Neural crest cell (in vitro differentiated cells): ENCODE data around the gene CEBPZ. TPM values are rescaled to one million over a fixed set of nuclear protein-coding genes. Genes with fewer than 3 reads are reported as not detected.

Experiments
- DNase-seq: peaks from one replicate; pipeline ENCODE4 v3.0.0; 2021; ENCODE audit warnings: low read depth, mixed read lengths, low spot score
- H3K27ac Mint-ChIP-seq: one replicate; pipeline ENCODE4 v1.8.0; 2021; ENCODE audit warnings: mild to moderate bottlenecking, mixed read lengths; ENCODE audit not compliant: unreplicated experiment
- H3K27me3 Mint-ChIP-seq: 2 replicates; pipeline ENCODE4 v1.8.0; 2021; ENCODE audit warnings: low read depth, mild to moderate bottlenecking, mixed read lengths
- H3K36me3 Mint-ChIP-seq: 2 replicates; pipeline ENCODE4 v1.8.0; 2021; ENCODE audit warnings: low read depth, mild to moderate bottlenecking, mixed read lengths
- H3K4me1 Mint-ChIP-seq: 2 replicates; pipeline ENCODE4 v1.8.0; 2021; ENCODE audit warnings: mixed read lengths
- H3K4me3 Mint-ChIP-seq: one replicate; pipeline ENCODE4 v1.8.0; 2021; ENCODE audit warnings: mild to moderate bottlenecking, mixed read lengths
- H3K9me3 Mint-ChIP-seq: 2 replicates; pipeline ENCODE4 v1.8.0; 2021; ENCODE audit warnings: mixed read lengths
- CTCF ChIP-seq: fragments of 200-600 bp; sonication (generic); conservative IDR thresholded peaks from 2 replicates; pipeline ENCODE4 v1.5.0; 2021; ENCODE audit warnings: antibody characterized with exemption, mild to moderate bottlenecking
- total RNA-seq: library from RNA; stranded (reverse); gene quantifications from 2 replicates; pipeline ENCODE4 v1.2.1, GENCODE V29; 2021

The CEBPZ gene
- total RNA-seq, 1 donor from 2014 or later, result 55.0 TPM

- Mint-ChIP-seq H3K4me1 (no peaks in the 10 kb centered on the region), H3K36me3 (peaks cover 21% of the 10 kb centered on the region), H3K4me3 (no peak overlapping the region), H3K9me3 (peaks cover 3% of the 10 kb centered on the region), H3K27ac (no peak overlapping the region), H3K27me3 (no peaks in the 10 kb centered on the region)
- DNase-seq, result no peak
- no peak for TF ChIP-seq CTCF
Measured at GRCh38 chr2:37244755-37245154, 13.4 kb upstream of the CEBPZ start.

GRCh38 chr2:37244017-37244416 is 12.6 kb upstream of the CEBPZ start:
- no peak for TF ChIP-seq CTCF
- Mint-ChIP-seq H3K27me3 (no peaks in the 10 kb centered on the region), H3K27ac (no peak overlapping the region), H3K4me3 (no peak overlapping the region), H3K4me1 (no peaks in the 10 kb centered on the region), H3K36me3 (peaks cover 21% of the 10 kb centered on the region), H3K9me3 (peaks cover 3% of the 10 kb centered on the region)
- no peak for DNase-seq

GRCh38 chr2:37243435-37243834 is 12.0 kb upstream of the CEBPZ start:
- DNase-seq, result no peak
- peaks cover 3% of the 10 kb centered on the region for H3K9me3 Mint-ChIP-seq
- no peak overlapping the region for H3K4me3 Mint-ChIP-seq
- H3K36me3 Mint-ChIP-seq, result peaks cover 21% of the 10 kb centered on the region
- no peak for TF ChIP-seq CTCF
- H3K27me3 Mint-ChIP-seq, result no peaks in the 10 kb centered on the region
- H3K27ac Mint-ChIP-seq, result no peak overlapping the region
- H3K4me1 Mint-ChIP-seq, result no peaks in the 10 kb centered on the region

GRCh38 chr2:37232131-37232933 is 936 bp upstream of the CEBPZ start:
- H3K4me3 Mint-ChIP-seq, result no peak overlapping the region
- H3K27me3 Mint-ChIP-seq, result no peaks in the 10 kb centered on the region
- no peak for TF ChIP-seq CTCF
- peaks cover 2% of the 10 kb centered on the region for H3K9me3 Mint-ChIP-seq
- H3K4me1 Mint-ChIP-seq, result peaks cover 4% of the 10 kb centered on the region
- H3K27ac Mint-ChIP-seq, result no peak overlapping the region
- DNase-seq, result no peak
- peaks cover 5% of the 10 kb centered on the region for H3K36me3 Mint-ChIP-seq

- H3K36me3 Mint-ChIP-seq, result no peaks in the 10 kb centered on the region
- H3K27me3 Mint-ChIP-seq, result no peaks in the 10 kb centered on the region
- no peak for TF ChIP-seq CTCF
- no peaks in the 10 kb centered on the region for H3K9me3 Mint-ChIP-seq
- peaks cover 13% of the 10 kb centered on the region for H3K4me1 Mint-ChIP-seq
- no peak overlapping the region for H3K4me3 Mint-ChIP-seq
- no peak for DNase-seq
- H3K27ac Mint-ChIP-seq, result no peak overlapping the region
Measured at GRCh38 chr2:37230581-37230980, 815 bp downstream of the CEBPZ start.
